ENCODE results near the gene KPNA5.
"Not testable (repeated sequence)": the region's sequence is repeated elsewhere in the genome, so short reads cannot be mapped to it uniquely, and the experiment has no call there.

Gene KPNA5

DNA sequence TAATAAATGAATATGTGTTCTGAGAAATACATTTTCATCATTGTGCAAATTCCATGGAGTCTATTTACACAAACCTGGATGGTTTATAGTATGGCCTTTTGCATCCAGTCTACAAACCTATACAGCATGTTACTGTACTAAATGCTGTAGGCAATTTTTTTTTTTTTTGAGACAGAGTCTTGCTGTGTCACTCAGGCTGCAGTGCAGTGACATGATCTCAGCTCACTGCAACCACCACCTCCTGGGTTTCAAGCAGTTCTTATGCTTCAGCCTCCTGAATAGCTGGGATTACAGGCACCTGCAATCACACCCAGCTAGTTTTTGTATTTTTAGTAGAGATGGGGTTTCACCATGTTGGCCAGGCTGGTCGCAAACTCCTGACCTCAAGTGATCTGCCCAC is 22.9 kb downstream of the KPNA5 start:
- DNase-seq (ENCODE audit: low spot score): not testable (repeated sequence)

- DNase-seq (ENCODE audit: low spot score): no peak
Observed at GRCh38 chr6:116705917-116706316, 24.9 kb downstream of the KPNA5 start.

GRCh38 chr6:116714296-116714695 is 33.3 kb downstream of the KPNA5 start:
- peak; percentile 7 for DNase-seq (ENCODE audit: low spot score)

DNA sequence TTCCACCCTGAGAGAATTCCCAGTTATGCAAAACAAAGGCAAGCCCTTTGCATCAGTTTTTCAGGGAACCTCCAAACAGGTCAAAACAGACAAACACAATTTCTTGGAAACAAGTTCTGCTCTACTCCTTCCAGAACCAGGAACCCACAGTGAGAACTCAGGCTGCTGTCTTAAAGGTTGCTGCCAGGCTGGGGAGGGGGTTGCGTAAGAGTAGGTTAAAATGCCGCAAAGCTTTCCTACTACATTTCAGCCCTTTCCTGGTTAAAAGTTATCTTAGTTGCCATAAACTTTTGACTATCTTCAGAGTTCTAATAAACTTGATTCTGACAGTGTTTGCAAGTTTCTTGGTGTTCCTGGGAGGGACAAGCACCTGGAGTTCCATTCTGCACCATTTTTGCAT is 33.8 kb downstream of the KPNA5 start:
- DNase-seq (ENCODE audit: low spot score): peak; percentile 1

DNA sequence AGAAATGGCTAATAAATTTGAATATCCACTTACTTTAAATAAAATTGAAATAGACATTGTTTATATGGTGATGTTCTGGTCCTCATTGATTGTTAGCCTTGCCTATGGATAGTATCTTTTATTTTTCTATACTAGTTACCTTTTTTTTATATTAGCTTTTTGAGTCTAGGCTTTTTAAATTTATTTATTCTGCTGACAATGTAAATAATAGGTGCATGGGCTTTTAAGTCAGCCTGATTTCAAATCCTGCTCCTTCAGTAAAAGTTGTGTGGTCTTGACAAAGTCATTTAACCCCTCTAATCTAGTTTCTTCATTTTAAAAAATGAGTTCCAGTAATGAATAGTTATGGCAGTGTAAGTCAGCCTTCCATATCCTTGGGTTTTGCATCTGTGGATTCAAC is 45.9 kb downstream of the KPNA5 start:
- no peak for DNase-seq (ENCODE audit: low spot score)

DNA sequence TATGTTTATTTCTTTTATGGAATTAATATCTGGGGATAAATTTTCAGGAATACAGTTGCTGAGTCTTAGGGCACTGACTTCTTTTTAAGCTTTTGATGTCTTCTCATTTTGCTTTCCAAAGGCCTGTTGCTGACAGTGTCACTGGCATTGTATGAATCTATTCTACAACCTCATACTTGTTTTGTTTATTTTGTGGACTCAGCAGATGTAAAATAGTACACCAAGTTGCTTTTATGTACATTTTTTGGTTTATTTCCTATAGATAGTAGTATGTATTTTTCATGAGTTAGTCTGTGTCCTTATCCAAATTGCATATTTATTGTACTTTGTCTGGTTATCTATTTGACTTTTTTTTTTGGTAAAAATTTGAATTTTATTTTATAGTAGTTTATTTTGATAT is 49.5 kb downstream of the KPNA5 start:
- no peak for DNase-seq (ENCODE audit: low spot score)

GRCh38 chr6:116737004-116737403 is 56.0 kb downstream of the KPNA5 start:
- DNase-seq (ENCODE audit: low spot score): no peak

DNA sequence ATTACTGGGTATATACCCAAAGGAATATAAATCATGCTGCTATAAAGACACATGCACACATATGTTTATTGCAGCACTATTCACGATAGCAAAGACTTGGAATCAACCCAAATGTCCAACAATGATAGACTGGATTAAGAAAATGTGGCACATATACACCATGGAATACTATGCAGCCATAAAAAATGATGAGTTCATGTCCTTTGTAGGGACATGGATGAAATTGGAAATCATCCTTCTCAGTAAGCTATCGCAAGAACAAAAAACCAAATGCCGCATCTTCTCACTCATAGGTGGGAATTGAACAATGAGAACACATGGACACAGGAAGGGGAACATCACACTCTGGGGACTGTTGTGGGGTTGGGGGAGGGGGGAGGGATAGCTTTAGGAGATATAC is 59.5 kb downstream of the KPNA5 start:
- not testable (repeated sequence) for DNase-seq (ENCODE audit: low spot score)

DNA sequence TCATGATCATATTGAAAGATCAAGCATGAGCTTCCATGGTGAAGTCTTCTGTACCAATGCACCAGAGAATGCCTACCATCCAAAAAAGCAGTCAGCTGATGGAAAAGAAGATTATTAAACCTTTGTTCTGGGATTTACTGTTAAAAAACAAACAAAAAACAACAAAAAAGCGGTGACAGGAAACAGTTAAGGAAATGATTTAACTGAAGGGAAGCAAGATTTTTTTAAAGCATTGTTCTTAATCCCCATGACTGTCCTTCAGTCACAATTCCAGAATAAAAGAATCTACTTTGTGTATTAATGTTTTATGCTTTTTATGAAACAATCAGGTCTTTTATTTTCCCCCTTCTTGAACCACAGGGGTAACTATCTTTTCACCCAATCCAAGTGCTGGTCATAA is 60.6 kb downstream of the KPNA5 start:
- no peak for DNase-seq (ENCODE audit: low spot score)

DNA sequence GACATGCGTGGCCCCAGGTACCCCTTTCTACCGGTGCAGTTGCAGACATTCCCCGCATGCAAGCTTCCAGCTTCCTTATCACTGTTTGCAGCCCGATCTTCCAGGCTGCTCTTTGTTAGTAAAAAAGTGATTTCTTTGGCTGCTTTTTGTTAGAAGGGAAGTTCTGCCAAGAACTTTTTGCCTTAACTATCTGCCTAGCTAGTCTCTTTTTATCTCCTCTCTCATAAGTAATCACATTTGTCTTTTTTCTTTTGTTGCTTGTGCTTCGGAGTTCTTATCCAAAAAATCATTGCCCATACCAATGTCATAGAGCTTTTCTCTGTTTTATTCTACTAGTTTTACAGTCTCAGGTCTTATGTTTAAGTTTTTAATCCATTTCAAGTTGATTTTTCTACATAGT is 64.2 kb downstream of the KPNA5 start:
- no peak for DNase-seq (ENCODE audit: low spot score)

GRCh38 chr6:116761779-116762178 is 80.8 kb downstream of the KPNA5 start:
- no peak for DNase-seq (ENCODE audit: low spot score)

DNA sequence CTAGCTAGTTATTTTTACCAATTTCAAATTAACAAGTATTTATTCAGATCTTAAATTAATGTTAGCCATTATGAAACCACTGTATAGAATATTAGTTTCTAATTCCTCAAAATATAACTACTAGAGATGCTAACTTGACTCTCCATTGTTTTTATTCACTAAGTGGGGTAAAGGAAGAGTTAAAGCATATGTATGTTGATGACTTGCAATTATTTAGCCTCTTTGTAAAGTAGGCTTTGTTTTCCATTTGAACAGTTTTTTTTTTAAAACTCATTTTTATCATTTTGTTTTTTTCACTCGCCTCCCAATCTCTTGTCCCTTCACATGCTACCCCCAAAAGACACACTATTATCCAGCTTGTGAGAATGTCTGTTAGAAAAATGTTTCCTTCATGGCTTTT is 81.2 kb downstream of the KPNA5 start:
- DNase-seq (ENCODE audit: low spot score): no peak

GRCh38 chr6:116763048-116763447 is 82.0 kb downstream of the KPNA5 start:
- no peak for DNase-seq (ENCODE audit: low spot score)

- DNase-seq (ENCODE audit: low spot score): peak; percentile 48
Observed at GRCh38 chr6:116763906-116764628, 83.1 kb downstream of the KPNA5 start.

DNA sequence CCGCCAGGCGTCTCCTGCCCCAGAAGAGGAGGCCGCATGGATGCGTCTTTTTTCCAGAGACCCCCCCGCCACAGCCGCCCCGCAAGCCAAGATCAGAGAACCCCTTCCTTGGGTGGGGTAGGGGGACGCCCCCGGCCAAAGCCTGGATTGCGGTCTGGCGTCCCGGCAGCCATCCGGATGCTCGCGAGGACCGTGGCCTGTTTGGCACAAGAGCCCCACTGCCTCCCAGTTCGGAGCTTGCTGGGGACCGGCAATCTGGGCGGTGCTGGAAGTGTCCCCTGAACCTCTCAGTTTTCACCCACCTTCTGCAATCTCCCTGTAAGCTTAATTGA is 83.6 kb downstream of the KPNA5 start:
- DNase-seq (ENCODE audit: low spot score): no peak

DNA sequence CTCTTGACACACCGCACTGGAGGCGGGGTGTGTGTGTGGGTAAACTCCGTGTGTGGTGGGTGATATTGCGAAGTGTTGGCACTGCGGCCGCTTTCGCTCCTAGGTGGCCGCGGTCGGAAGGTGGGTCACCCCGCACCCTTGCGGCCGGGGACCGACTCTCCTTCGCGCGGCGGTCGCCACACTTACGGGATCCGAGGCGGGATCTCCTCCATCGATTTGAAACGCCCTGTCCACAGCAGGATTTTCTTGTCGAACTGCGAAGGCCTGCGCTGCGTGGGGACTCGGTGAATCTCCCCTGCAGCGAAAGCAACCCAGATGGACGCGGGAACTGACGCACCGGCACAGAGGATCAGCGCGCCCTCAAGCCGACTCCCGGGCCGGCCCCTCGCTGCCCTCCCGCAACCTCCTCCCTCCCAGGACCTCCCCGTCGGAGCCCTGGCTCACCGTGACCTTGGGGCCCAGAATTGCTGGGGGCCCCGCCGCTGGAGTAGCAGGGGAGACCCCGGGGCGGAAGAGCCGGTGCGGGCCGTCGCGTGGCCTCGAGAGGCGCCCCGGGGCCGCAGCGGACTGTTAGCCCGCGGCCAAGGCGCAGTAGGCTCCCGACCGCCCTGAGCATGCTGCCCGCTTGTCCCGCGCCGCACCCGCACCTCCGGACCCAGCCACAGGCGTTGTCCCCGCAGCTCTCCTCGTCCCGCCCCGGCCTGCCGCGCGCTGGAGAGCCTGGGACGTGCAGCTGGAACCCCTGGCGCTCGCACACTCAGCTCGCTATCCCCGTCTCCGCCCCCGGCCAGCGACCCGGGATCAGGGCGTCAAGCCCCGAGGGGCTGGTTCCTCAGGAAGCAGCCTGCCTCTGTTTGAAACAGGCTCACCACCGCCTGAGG is 84.2 kb downstream of the KPNA5 start, which contains the start of gene FAM162B:
FAM162B (minus strand) TSS at position 759 of the 881 bp plus-strand sequence; CDS start at position 616, 143 bp downstream.
- peak; percentile 84 for DNase-seq (ENCODE audit: low spot score)

DNA sequence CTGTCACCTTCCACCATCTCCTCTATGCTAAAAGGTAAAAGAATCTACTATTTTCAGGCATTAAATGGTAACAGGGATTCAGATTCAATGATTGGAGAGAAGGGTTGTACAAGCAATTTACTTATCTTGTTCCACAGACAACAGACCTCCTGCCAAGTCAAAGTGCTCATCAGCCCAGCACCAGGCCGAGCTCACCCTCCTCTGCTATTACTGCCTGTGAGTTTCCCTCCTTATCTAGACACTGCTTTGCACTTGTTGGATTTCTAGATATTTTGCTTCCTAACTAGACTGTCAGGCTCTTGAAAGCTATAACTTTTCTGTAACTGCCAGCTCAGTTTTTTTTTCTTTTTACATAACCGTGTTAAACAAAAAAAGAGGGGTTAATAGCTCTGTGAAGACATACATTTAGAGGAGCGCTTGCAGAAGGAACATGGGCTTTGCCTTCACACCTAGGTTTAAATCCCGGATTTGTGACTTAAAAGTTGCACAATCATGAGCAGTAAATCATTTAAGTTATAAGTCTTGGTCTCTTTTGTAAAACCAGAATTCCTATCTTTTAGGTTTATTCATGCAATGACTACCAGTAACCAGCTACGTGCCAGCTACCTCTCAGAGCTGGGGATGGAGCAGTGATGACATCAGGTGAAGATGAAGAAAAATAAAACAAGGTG is 85.6 kb downstream of the KPNA5 start:
- no peak for DNase-seq (ENCODE audit: low spot score)

DNA sequence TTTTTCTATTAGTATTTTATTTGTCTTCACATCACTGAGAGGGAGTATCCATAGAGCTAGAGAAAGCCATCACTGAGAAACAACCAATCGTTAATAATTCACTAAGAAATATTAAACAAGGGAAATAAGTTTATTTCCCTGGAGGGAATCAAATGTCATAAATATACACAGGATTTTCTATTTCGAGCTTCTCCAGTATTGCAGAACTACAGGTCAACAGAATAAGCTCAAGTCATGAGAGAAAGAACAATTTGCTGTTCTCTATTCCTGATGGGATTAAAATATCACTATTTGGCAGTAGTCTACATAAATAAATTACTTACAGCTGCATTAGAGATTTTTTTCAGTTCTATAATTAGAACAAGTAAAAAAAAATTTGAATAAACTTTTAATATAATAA is 86.7 kb downstream of the KPNA5 start:
- no peak for DNase-seq (ENCODE audit: low spot score)

- no peak for DNase-seq (ENCODE audit: low spot score)
Observed at GRCh38 chr6:116772450-116772849, 91.4 kb downstream of the KPNA5 start.

DNA sequence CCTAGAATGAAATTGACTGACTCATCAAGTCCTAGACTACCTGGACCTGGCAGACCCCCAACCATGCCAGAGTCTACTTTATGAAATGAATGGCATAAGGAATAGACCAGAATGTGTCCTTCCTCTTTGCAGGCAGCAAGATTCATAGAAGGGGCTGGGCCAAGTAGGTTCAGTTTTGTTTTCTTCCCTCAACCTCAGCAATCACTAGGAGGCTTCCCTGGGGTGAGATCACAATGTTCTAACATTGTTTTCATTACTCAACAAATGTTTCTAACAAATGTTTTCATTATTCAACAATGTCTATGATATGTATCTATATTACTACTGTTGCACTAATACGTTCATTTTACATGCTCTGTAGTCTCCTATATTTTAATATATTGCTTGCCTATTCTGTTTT is 92.9 kb downstream of the KPNA5 start:
- no peak for DNase-seq (ENCODE audit: low spot score)

DNA sequence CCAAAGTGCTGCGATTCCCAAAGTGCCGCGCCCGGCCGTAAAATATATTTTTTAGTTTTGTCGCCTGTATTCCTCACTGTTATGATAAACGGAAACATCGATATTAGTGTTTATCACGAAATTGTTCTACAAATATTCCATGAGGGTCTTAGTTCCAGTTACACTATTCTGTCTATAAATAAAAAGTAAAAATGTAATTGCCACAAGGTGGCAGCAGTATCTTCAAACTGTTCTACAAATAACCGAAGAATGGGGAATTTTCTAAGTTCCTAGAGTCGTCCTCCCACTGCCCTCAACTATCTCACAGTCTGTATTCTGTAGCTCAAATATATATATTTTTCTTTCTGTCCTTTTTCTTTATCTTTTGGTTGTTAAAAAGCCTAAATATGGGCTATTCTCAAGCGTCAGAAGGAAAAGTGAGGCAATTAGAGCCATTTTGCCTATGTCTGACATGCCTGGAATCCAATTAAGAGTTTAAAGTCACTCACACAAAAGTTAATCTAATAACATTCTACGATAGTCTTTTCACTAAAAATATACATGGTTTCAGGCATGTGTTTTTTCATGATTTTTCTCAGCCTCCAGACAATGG is 98.7 kb downstream of the KPNA5 start:
- DNase-seq (ENCODE audit: low spot score): peak; percentile 20

DNA sequence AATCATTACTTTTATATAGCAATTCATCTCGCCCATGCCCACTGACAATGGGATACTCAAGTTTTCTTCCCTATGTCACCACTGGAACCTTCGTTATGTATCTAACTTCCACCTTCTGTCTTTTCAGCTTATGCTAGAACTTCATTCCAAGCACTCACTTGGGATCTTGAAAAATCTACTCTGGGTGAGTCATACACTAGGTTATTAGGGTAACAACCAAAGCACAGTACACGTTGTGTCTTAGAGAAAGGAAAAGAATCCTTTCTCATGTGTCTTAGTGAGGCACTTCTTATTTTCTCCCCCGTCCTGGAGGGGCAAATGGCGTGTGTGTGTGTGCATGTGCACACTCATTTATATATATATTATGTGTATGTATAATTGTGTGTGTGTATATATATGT is 102.8 kb downstream of the KPNA5 start:
- no peak for DNase-seq (ENCODE audit: low spot score)

Data from HuH-7 (cell line).